Measurements from ENCODE around the gene SHISA9.

DNA sequence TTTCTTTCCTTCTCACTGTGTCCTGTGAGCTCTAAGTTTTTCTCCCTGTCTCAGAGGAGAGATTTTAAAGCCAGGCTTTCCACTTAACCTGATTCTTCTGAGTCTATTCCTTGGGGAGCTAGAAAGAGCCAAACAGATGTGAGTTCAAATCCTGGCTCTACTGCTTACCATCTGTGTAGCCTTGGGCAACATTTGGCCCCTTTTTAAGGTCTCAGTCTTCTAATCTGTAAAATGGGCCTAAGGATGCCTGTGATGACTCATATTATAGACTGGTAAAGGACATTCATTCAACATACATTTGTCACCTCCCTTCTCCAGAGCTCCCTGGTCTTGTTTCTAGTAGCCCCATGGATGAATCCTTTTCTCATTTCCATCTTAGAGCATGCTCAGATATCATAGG lies 304.0 kb downstream of the SHISA9 start:
- no peak for TF ChIP-seq TAF1 (IDR thresholded peaks at IDR 0.05; ENCODE audit: borderline replicate concordance, insufficient read depth, low read length)
- TF ChIP-seq POLR2AphosphoS5 (IDR thresholded peaks at IDR 0.05; ENCODE audit: low read depth, low read length), result no peak
- no peak for TF ChIP-seq SIN3A (IDR thresholded peaks at IDR 0.05; ENCODE audit: borderline replicate concordance, insufficient read depth, low read length)
